ENCODE measurements around the gene P3R3URF. TPM values are rescaled to one million over a fixed set of nuclear protein-coding genes. Genes with fewer than 3 reads are reported as not detected.

Gene P3R3URF
- total and polyA plus RNA-seq, 2 donors (not counting 3 experiments of a cell fraction or from before 2014, with no cell fraction given), result not detected

DNA sequence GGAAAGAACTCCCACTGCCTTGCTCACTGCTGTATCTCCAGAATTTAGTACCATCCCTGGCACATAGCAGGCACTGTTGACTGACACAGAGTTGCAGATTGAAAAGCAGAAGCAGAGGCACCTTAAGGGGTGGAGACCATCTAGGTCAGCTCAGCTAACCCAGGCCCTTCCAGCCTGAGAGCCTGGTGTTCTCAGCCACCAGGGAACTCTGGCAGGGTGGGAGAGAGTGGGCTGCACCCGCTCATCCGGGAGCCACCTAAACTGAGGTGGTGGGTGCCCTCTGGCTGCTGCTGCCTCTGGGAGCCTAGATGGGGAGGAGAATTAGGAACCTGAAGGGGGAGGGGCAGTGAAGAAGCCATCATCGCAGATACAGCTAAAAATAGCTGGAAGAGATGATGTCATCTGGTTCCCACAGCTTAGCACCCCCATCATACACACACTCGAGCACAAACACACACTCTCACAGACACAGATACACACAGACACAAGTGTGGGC lies 2.9 kb downstream of the P3R3URF start:
- H3K4me2 ChIP-seq (ENCODE audit: insufficient read depth, low read length), result no peak overlapping the region
- dilution Hi-C loops (cut with MboI; ENCODE audit: extremely low pct_ligation_motif_present, low sequenced_read_pairs), result no loop called here
- no peaks in the 10 kb centered on the region for H4K20me1 ChIP-seq (replicated peaks; ENCODE audit: control insufficient read depth, extremely low read depth, insufficient read depth, low read length)
- H3K9me3 ChIP-seq (replicated peaks; ENCODE audit: control insufficient read depth, insufficient read depth, low read length), result no peaks in the 10 kb centered on the region
- no peaks in the 10 kb centered on the region for H3K9me1 ChIP-seq (replicated peaks; ENCODE audit: control insufficient read depth, extremely low read depth, insufficient read depth, low read length)
- H3K36me3 ChIP-seq (ENCODE audit: control insufficient read depth in 2 of 2, extremely low read depth in 1 of 2, insufficient read depth in 2 of 2, low read length in 2 of 2), result no peaks in the 10 kb centered on the region
- ChIA-PET POLR2A (interaction anchor here (1.5 kb wide), 1 partner anchor 41 kb away, joined by 3 read pairs; the partner anchor contains the start of gene PIK3R3), CTCF (interaction anchor here (0.7 to 1.2 kb wide), 3 partner anchors 16 to 134 kb away, joined by 3 to 4 read pairs (median 3); no protein-coding TSS in a partner anchor)
- H3K27me3 ChIP-seq (ENCODE audit: control insufficient read depth in 2 of 2, insufficient read depth in 2 of 2, low read length in 2 of 2), result peaks cover 0 to 5% of the 10 kb centered on the region in 2 experiments
- peaks cover 7% of the 10 kb centered on the region for H3K4me1 ChIP-seq (ENCODE audit: control insufficient read depth, extremely low read depth, insufficient read depth, low read length)
- TF ChIP-seq MYC (IDR thresholded peaks at IDR 0.05; ENCODE audit: low read depth, low read length) (no peak), GATA2 (IDR thresholded peaks at IDR 0.05; ENCODE audit: insufficient read depth, insufficient read length, low read depth, low read length) (no peak), JUN (IDR thresholded peaks at IDR 0.05; ENCODE audit: borderline replicate concordance, insufficient read depth, insufficient read length, low read depth) (no peak), POLR2A (IDR thresholded peaks at IDR 0.05; ENCODE audit: low read depth, low read length) (no peak), FOS (IDR thresholded peaks at IDR 0.05; ENCODE audit: borderline replicate concordance, insufficient read depth, low read length) (no peak), POLR2AphosphoS5 (IDR thresholded peaks at IDR 0.05; ENCODE audit: insufficient read depth, low read depth, low read length) (no peak)
- TF ChIP-seq, protein P1, sequence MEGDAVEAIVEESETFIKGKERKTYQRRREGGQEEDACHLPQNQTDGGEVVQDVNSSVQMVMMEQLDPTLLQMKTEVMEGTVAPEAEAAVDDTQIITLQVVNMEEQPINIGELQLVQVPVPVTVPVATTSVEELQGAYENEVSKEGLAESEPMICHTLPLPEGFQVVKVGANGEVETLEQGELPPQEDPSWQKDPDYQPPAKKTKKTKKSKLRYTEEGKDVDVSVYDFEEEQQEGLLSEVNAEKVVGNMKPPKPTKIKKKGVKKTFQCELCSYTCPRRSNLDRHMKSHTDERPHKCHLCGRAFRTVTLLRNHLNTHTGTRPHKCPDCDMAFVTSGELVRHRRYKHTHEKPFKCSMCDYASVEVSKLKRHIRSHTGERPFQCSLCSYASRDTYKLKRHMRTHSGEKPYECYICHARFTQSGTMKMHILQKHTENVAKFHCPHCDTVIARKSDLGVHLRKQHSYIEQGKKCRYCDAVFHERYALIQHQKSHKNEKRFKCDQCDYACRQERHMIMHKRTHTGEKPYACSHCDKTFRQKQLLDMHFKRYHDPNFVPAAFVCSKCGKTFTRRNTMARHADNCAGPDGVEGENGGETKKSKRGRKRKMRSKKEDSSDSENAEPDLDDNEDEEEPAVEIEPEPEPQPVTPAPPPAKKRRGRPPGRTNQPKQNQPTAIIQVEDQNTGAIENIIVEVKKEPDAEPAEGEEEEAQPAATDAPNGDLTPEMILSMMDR (IDR thresholded peaks at IDR 0.05; ENCODE audit: extremely low read depth in 1 of 2, insufficient read depth in 1 of 2, low read depth in 1 of 2, low read length in 2 of 2), result no peak
- TF ChIP-seq, protein P2, sequence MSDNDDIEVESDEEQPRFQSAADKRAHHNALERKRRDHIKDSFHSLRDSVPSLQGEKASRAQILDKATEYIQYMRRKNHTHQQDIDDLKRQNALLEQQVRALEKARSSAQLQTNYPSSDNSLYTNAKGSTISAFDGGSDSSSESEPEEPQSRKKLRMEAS (IDR thresholded peaks at IDR 0.05; ENCODE audit: insufficient read depth, insufficient read length), result no peak
- no peak overlapping the region for H3K9ac ChIP-seq (replicated peaks; ENCODE audit: extremely low read depth, insufficient read depth, low read length)
- DNase-seq (ENCODE audit: low read depth, low spot score), result no peak
- intact Hi-C loops (cut with micrococcal nuclease), result no loop called here
- BruUV-seq (replicated peaks), result no TSS peak
- H3K4me3 ChIP-seq (replicated peaks in 1 of 3; ENCODE audit: insufficient read depth in 1 of 3, low read depth in 1 of 3, low read length in 3 of 3), result no peak overlapping the region
- H2AFZ ChIP-seq (ENCODE audit: low read depth, low read length), result no peak overlapping the region
- H3K79me2 ChIP-seq (ENCODE audit: control insufficient read depth, insufficient read depth, low read length), result no peaks in the 10 kb centered on the region
- no peak overlapping the region for H3K27ac ChIP-seq (ENCODE audit: insufficient read depth, low read depth, low read length)
- no peak for FAIRE-seq
